HepG2 (cell line): ENCODE measurements around the gene CRIM1. TPM values are rescaled to one million over a fixed set of nuclear protein-coding genes. Genes with fewer than 3 reads are reported as not detected.

ENCODE experiments used
- CBFB ChIP-seq: sonication (generic); formaldehyde crosslinking; IDR thresholded peaks from 2 replicates; pipeline ENCODE4 v1.4.0; 2020; ENCODE audit warnings: missing genetic modification reagents
- CHD2 ChIP-seq: IDR thresholded peaks from 2 replicates; pipeline ENCODE4 v1.6.1; 2011; ENCODE audit warnings: low read depth, low read length, improper control_type of control experiment
- ELF1 ChIP-seq: sonication (generic); formaldehyde crosslinking; IDR thresholded peaks from 2 replicates; pipeline ENCODE4 v1.4.0; 2020; ENCODE audit warnings: missing genetic modification reagents
- FOXK2 ChIP-seq: fragments of 450-650 bp; IDR thresholded peaks from 2 replicates; pipeline ENCODE4 v1.6.1; 2016
- FOXO4 ChIP-seq: sonication (generic); formaldehyde crosslinking; conservative IDR thresholded peaks from 2 replicates; pipeline ENCODE4 v1.8.1; 2023; ENCODE audit warnings: missing genetic modification reagents
- FOXP4 ChIP-seq: sonication (generic); formaldehyde crosslinking; IDR thresholded peaks from 2 replicates; pipeline ENCODE4 v1.4.0; 2020; ENCODE audit warnings: missing genetic modification reagents
- GATAD2A ChIP-seq: IDR thresholded peaks from 2 replicates; pipeline ENCODE4 v1.6.1; 2016
- HNF4G ChIP-seq, 2 experiments: sonication (generic) in 1 of 2; formaldehyde crosslinking in 1 of 2; IDR thresholded peaks; 2 replicates each; pipeline versions ENCODE4 v1.4.0 to v1.6.1; 2011 to 2020; ENCODE audit warnings: borderline replicate concordance in 2 of 2, low read depth in 2 of 2, mild to moderate bottlenecking in 2 of 2, low read length in 1 of 2, missing genetic modification reagents in 1 of 2, moderate library complexity in 1 of 2
- KDM1A ChIP-seq: IDR thresholded peaks from 2 replicates; pipeline ENCODE4 v1.6.1; 2016; ENCODE audit warnings: missing compliant biosample characterization
- KDM2A ChIP-seq: sonication (generic); formaldehyde crosslinking; IDR thresholded peaks from 2 replicates; pipeline ENCODE4 v1.4.0; 2020; ENCODE audit warnings: low read depth, missing genetic modification reagents, borderline replicate concordance
- KMT2B ChIP-seq: IDR thresholded peaks from 2 replicates; pipeline ENCODE4 v1.6.1; 2016; ENCODE audit warnings: missing genetic modification reagents, missing compliant biosample characterization
- NFKB2 ChIP-seq: sonication (generic); formaldehyde crosslinking; IDR thresholded peaks from 2 replicates; pipeline ENCODE4 v1.4.0; 2020; ENCODE audit warnings: missing genetic modification reagents, borderline replicate concordance
- NFYC ChIP-seq: IDR thresholded peaks from 2 replicates; pipeline ENCODE4 v1.6.1; 2016; ENCODE audit warnings: missing genetic modification reagents, missing compliant biosample characterization
- PAX8 ChIP-seq: sonication (generic); formaldehyde crosslinking; IDR thresholded peaks from 2 replicates; pipeline ENCODE4 v1.8.0; 2022; ENCODE audit warnings: mild to moderate bottlenecking, missing genetic modification reagents, borderline replicate concordance
- RCOR2 ChIP-seq: IDR thresholded peaks from 2 replicates; pipeline ENCODE4 v1.6.1; 2016; ENCODE audit warnings: missing biosample characterization, missing genetic modification reagents
- SMARCC2 ChIP-seq: fragments of 450-650 bp; IDR thresholded peaks from 2 replicates; pipeline ENCODE4 v1.6.1; 2017; ENCODE audit warnings: antibody characterized with exemption, mild to moderate bottlenecking
- SRSF9 ChIP-seq: fragments of 200-400 bp; formaldehyde crosslinking; IDR thresholded peaks from 2 replicates; pipeline ENCODE4 v1.6.1; 2018; ENCODE audit warnings: borderline replicate concordance, mild to moderate bottlenecking, low read depth, low read length; ENCODE audit not compliant: insufficient read depth, poor library complexity, severe bottlenecking
- YY1 ChIP-seq: IDR thresholded peaks from 2 replicates; pipeline ENCODE4 v1.6.1; 2011; ENCODE audit warnings: low read length, low read depth, moderate library complexity, mild to moderate bottlenecking; ENCODE audit not compliant: insufficient read depth, insufficient replicate concordance
- ZNF331 ChIP-seq: sonication (generic); formaldehyde crosslinking; IDR thresholded peaks from 2 replicates; pipeline ENCODE4 v1.4.0; 2020; ENCODE audit warnings: missing genetic modification reagents
- ZNF496 ChIP-seq: sonication (generic); formaldehyde crosslinking; IDR thresholded peaks from 2 replicates; pipeline ENCODE4 v1.8.1; 2023; ENCODE audit warnings: mild to moderate bottlenecking, moderate library complexity, missing genetic modification reagents; ENCODE audit not compliant: insufficient replicate concordance
- ZNF644 ChIP-seq: IDR thresholded peaks from 2 replicates; pipeline ENCODE4 v1.6.1; 2016; ENCODE audit warnings: low read depth
- ZNF782 ChIP-seq: sonication (generic); formaldehyde crosslinking; IDR thresholded peaks from 2 replicates; pipeline ENCODE4 v1.4.0; 2020; ENCODE audit warnings: missing genetic modification reagents, mild to moderate bottlenecking, borderline replicate concordance
- ZNF878 ChIP-seq: sonication (generic); formaldehyde crosslinking; IDR thresholded peaks from 2 replicates; pipeline ENCODE4 v1.8.1; 2023; ENCODE audit warnings: mild to moderate bottlenecking, missing genetic modification reagents, moderate library complexity
- polyA plus RNA-seq, 8 experiments: library from polyadenylated mRNA; depleted of rRNA in 3 of 8; stranded (reverse) in 7 of 8; unstranded in 1 of 8; fragments of >200 nt; fragmentation: Illumina TruSeq in 4 of 8; extraction: Trizol in 4 of 8; gene quantifications; 2 replicates each; pipeline versions ENCODE4 v1.2.1 to v1.2.3, GENCODE V29; 2011 to 2016; ENCODE audit warnings: low read depth in 4 of 8, missing spikeins in 1 of 8, mixed read lengths in 1 of 8; ENCODE audit not compliant: insufficient read depth in 1 of 8
- total RNA-seq, 5 experiments: library from RNA; depleted of rRNA; stranded (reverse); fragments of >200 nt; fragmentation: Illumina TruSeq; extraction: Trizol; gene quantifications; 2 replicates each; pipeline ENCODE4 v1.2.3, GENCODE V29; 2016; ENCODE audit warnings: low read depth in 1 of 5
- TF ChIP-seq, protein P1 (sequence below): sonication (generic); formaldehyde crosslinking; IDR thresholded peaks from 2 replicates; pipeline ENCODE4 v1.5.1; 2020; ENCODE audit warnings: missing genetic modification reagents, mild to moderate bottlenecking, borderline replicate concordance
- TF ChIP-seq, protein P2 (sequence below): sonication (generic); formaldehyde crosslinking; IDR thresholded peaks from 2 replicates; pipeline ENCODE4 v1.4.0; 2020; ENCODE audit warnings: missing genetic modification reagents
- TF ChIP-seq, protein P3 (sequence below): sonication (generic); formaldehyde crosslinking; IDR thresholded peaks from 2 replicates; pipeline ENCODE4 v1.8.1; 2023; ENCODE audit warnings: missing genetic modification reagents, mild to moderate bottlenecking, borderline replicate concordance

Gene CRIM1
- total and polyA plus RNA-seq, 2 of the 13 experiments (the other 11 are each of a cell fraction or from before 2014, with no cell fraction given), result 39.1 to 69.9 TPM

DNA sequence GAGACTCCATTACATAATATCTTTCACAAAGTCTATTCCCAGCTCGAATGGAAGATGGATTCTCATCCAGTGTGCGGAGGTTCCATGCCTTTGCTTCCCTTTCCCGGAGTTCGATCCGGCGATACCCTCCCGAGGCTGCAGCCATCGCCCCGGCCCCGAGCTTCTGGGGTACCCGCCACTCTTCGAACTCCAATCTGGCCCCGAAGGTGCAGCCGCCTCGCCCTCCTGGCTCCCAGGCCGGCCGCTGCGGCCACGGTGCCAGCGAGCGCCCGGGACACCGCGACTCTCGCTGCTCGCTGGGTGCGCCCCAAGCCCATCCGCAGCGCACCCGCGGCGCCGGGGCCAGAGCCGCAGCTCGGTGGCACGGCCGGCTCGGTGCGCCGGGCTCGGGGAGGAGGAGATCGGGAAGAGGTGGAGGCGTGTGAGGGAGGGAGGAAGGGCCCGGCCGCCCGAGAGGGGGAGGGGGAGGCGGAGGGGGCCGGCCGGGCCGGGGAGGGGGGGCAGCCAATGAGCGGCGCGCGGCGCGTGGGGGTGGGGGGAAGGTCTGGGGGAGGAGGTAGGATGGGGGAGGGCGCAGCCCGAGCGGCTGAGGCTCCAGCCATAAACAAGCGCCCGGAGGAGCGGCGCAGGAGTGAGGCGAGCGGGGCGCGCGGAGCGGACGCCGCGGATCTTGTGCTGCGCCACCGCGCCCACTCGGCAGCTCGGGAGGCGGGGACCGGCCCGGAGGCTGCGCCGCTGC is at the start of gene CRIM1 (continued):
- 0 out of 2 replicates have a peak, but pooled peaks have one; percentile 7 for TF ChIP-seq KDM1A (CRISPR knock-in tag)
- no peak for TF ChIP-seq SRSF9
- 0 out of 2 replicates have a peak, but pooled peaks have one; percentile 35 for TF ChIP-seq NFYC (CRISPR knock-in tag)
- TF ChIP-seq, protein P1, sequence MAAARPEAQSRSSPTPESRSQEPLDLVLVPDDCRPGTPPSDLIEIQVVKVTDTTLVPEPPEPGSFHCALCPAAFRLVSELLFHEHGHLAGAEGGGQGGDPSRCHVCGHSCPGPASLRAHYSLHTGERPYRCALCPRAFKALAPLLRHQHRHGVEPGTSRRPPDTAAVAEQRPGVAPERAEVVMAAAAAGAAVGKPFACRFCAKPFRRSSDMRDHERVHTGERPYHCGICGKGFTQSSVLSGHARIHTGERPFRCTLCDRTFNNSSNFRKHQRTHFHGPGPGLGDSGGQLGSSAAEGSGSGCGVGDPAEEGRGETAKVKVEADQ (CRISPR knock-in tag), result peak; percentile 31
- TF ChIP-seq, protein P2, sequence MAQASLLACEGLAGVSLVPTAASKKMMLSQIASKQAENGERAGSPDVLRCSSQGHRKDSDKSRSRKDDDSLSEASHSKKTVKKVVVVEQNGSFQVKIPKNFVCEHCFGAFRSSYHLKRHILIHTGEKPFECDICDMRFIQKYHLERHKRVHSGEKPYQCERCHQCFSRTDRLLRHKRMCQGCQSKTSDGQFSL (CRISPR knock-in tag), result peak; percentile 39; the same call in 1 of the 2 replicates
- TF ChIP-seq ZNF644 (CRISPR knock-in tag), result no peak
- TF ChIP-seq, protein P3, sequence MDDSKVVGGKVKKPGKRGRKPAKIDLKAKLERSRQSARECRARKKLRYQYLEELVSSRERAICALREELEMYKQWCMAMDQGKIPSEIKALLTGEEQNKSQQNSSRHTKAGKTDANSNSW (CRISPR knock-in tag), result no peak
- no peak for TF ChIP-seq ZNF496 (CRISPR knock-in tag)
- TF ChIP-seq YY1, result peak; percentile 48
- TF ChIP-seq HNF4G (IDR thresholded peaks at IDR 0.05; ENCODE audit: borderline replicate concordance, low read depth, low read length), result no peak
- TF ChIP-seq HNF4G (CRISPR knock-in tag; IDR thresholded peaks at IDR 0.05; ENCODE audit: borderline replicate concordance, low read depth), result peak; percentile 42; the same call in 1 of the 2 replicates
- no peak for TF ChIP-seq FOXO4
- no peak for TF ChIP-seq RCOR2 (CRISPR knock-in tag)
- 0 out of 2 replicates have a peak, but pooled peaks have one; percentile 32 for TF ChIP-seq CHD2
- no peak for TF ChIP-seq CBFB (CRISPR knock-in tag)
- TF ChIP-seq ELF1 (CRISPR knock-in tag), result no peak
- TF ChIP-seq ZNF782 (CRISPR knock-in tag), result 0 out of 2 replicates have a peak, but pooled peaks have one; percentile 68
- TF ChIP-seq NFKB2 (CRISPR knock-in tag), result peak; percentile 41; the same call in 1 of the 2 replicates
- no peak for TF ChIP-seq ZNF878 (CRISPR knock-in tag)
- TF ChIP-seq FOXK2, result 0 out of 2 replicates have a peak, but pooled peaks have one; percentile 41
- no peak for TF ChIP-seq FOXP4
- TF ChIP-seq SMARCC2, result no peak
- TF ChIP-seq KMT2B, result peak; percentile 11; the same call in 1 of the 2 replicates
- TF ChIP-seq KDM2A (CRISPR knock-in tag), result no peak; the same call in 1 of the 2 replicates
- peak; percentile 48; the same call in 1 of the 2 replicates for TF ChIP-seq PAX8 (CRISPR knock-in tag)
- TF ChIP-seq ZNF331, result no peak; the same call in 1 of the 2 replicates
- no peak for TF ChIP-seq GATAD2A (CRISPR knock-in tag)
